SIG-M5 treated with dmso at 0.1 percent for 504 hours (cell line): ENCODE data around the gene ERVFRD-1.

Experiments
- DNase-seq: peaks from one replicate; lab custom pipeline; 2025; ENCODE audit not compliant: unreplicated experiment; lab: John Stamatoyannopoulos, UW

The ERVFRD-1 gene

GRCh38 chr6:11110921-11111768 is at the start of gene ERVFRD-1:
TSS of gene ERVFRD-1 (minus strand) at chr6:11111725. CDS start at chr6:11105310, 6,415 bp downstream.
- no peak for DNase-seq

GRCh38 chr6:11160199-11160598 is 48.7 kb upstream of the ERVFRD-1 start:
- DNase-seq: no peak

- DNase-seq: no peak
Measured at GRCh38 chr6:11155589-11155988, 44.1 kb upstream of the ERVFRD-1 start.

GRCh38 chr6:11153447-11153846 is 41.9 kb upstream of the ERVFRD-1 start:
- DNase-seq: no peak

- DNase-seq: no peak
Measured at GRCh38 chr6:11152581-11152980, 41.1 kb upstream of the ERVFRD-1 start.

- no peak for DNase-seq
Measured at GRCh38 chr6:11151488-11151887, 40.0 kb upstream of the ERVFRD-1 start.

- no peak for DNase-seq
Measured at GRCh38 chr6:11149551-11149950, 38.0 kb upstream of the ERVFRD-1 start.

GRCh38 chr6:11146117-11146826 is 34.7 kb upstream of the ERVFRD-1 start:
- no peak for DNase-seq

GRCh38 chr6:11144393-11144851 is 32.9 kb upstream of the ERVFRD-1 start:
- DNase-seq: peak; percentile 47

- DNase-seq: peak; percentile 80
Measured at GRCh38 chr6:11143394-11144371, 32.2 kb upstream of the ERVFRD-1 start.

GRCh38 chr6:11142296-11143027 is 30.9 kb upstream of the ERVFRD-1 start:
- no peak for DNase-seq

GRCh38 chr6:11141295-11141694 is 29.8 kb upstream of the ERVFRD-1 start:
- DNase-seq: no peak

- DNase-seq: no peak
Measured at GRCh38 chr6:11140056-11140455, 28.5 kb upstream of the ERVFRD-1 start.

GRCh38 chr6:11139051-11139960 is 27.8 kb upstream of the ERVFRD-1 start:
- no peak for DNase-seq

GRCh38 chr6:11136809-11137208 is 25.3 kb upstream of the ERVFRD-1 start:
- DNase-seq: no peak

- no peak for DNase-seq
Measured at GRCh38 chr6:11133281-11133680, 21.8 kb upstream of the ERVFRD-1 start.

GRCh38 chr6:11132194-11132888 is 20.8 kb upstream of the ERVFRD-1 start:
- DNase-seq: no peak

- DNase-seq: no peak
Measured at GRCh38 chr6:11130605-11131004, 19.1 kb upstream of the ERVFRD-1 start.
